SU-DHL-6 (cell line): ENCODE data around the gene BOD1.

Experiments used
- H2AFZ ChIP-seq: fragments of 200-600 bp; sonication (generic); 2 replicates; pipeline ENCODE4 v1.6.1; 2014; ENCODE audit warnings: low read depth, mild to moderate bottlenecking, moderate library complexity, mixed read lengths, antibody characterized with exemption, low read length; ENCODE audit not compliant: severe bottlenecking
- H3F3A ChIP-seq: fragments of 200-600 bp; shearing (Covaris generic); 2 replicates; pipeline ENCODE4 v1.6.0; 2016; ENCODE audit warnings: antibody characterized with exemption, mild to moderate bottlenecking; ENCODE audit not compliant: insufficient read depth
- H3K27ac ChIP-seq: fragments of 200-600 bp; sonication (generic); 2 replicates; pipeline ENCODE4 v1.5.1; 2016; ENCODE audit warnings: low read depth, mild to moderate bottlenecking, low read length, moderate library complexity, mixed read lengths
- H3K27me3 ChIP-seq: fragments of 200-600 bp; sonication (generic), shearing (Covaris generic); 2 replicates; pipeline ENCODE4 v1.6.0; 2014; ENCODE audit warnings: mild to moderate bottlenecking, low read length
- H3K36me3 ChIP-seq: fragments of 200-600 bp; sonication (generic); 2 replicates; pipeline ENCODE4 v1.6.1; 2014; ENCODE audit warnings: mild to moderate bottlenecking, low read length, mixed read lengths
- H3K4me2 ChIP-seq: fragments of 300-600, 200-600 bp; shearing (Covaris generic), sonication (generic); 2 replicates; pipeline ENCODE4 v1.6.0; 2014; ENCODE audit warnings: low read length, low read depth, mild to moderate bottlenecking; ENCODE audit not compliant: poor library complexity, severe bottlenecking
- H3K4me3 ChIP-seq: fragments of 200-600 bp; sonication (generic); 2 replicates; pipeline ENCODE4 v1.5.1; 2014; ENCODE audit warnings: antibody characterized with exemption, low read length, mild to moderate bottlenecking, mixed read lengths; ENCODE audit not compliant: insufficient read depth, poor library complexity, severe bottlenecking
- H3K79me2 ChIP-seq: fragments of 200-600 bp; sonication (generic); 2 replicates; pipeline ENCODE4 v1.6.1; 2014; ENCODE audit warnings: mild to moderate bottlenecking, low read length, moderate library complexity; ENCODE audit not compliant: insufficient read depth
- H3K9ac ChIP-seq: fragments of 200-600 bp; sonication (generic); 2 replicates; pipeline ENCODE4 v1.7.0; 2014; ENCODE audit warnings: mild to moderate bottlenecking, low read length
- H3K9me2 ChIP-seq: fragments of 200-600 bp; sonication (generic); replicated peaks from 2 replicates; pipeline ENCODE4 v1.6.1; 2014; ENCODE audit warnings: low read length; ENCODE audit not compliant: insufficient read depth
- H3K9me3 ChIP-seq: fragments of 200-600 bp; sonication (generic); 2 replicates; pipeline ENCODE4 v1.6.1; 2014; ENCODE audit warnings: low read length, mixed read lengths; ENCODE audit not compliant: insufficient read depth
- H4K20me1 ChIP-seq: fragments of 200-600 bp; sonication (generic); 2 replicates; pipeline ENCODE4 v1.6.1; 2014; ENCODE audit warnings: low read depth, mild to moderate bottlenecking, antibody characterized with exemption, low read length, moderate library complexity, mixed read lengths
- EZH2phosphoT487 ChIP-seq: fragments of 200-600 bp; sonication (generic), shearing (Covaris generic); conservative IDR thresholded peaks from 2 replicates; pipeline ENCODE4 v1.6.1; 2018; ENCODE audit warnings: mild to moderate bottlenecking, antibody characterized with exemption, low read length, moderate library complexity, mixed read lengths
- TF ChIP-seq, protein P1 (sequence below): fragments of 200-600 bp; sonication (generic); IDR thresholded peaks from one replicate; pipeline ENCODE4 v1.5.1; 2017; ENCODE audit warnings: antibody characterized with exemption, mild to moderate bottlenecking, low read length, moderate library complexity; ENCODE audit not compliant: insufficient read depth, poor library complexity, severe bottlenecking

Gene BOD1

DNA sequence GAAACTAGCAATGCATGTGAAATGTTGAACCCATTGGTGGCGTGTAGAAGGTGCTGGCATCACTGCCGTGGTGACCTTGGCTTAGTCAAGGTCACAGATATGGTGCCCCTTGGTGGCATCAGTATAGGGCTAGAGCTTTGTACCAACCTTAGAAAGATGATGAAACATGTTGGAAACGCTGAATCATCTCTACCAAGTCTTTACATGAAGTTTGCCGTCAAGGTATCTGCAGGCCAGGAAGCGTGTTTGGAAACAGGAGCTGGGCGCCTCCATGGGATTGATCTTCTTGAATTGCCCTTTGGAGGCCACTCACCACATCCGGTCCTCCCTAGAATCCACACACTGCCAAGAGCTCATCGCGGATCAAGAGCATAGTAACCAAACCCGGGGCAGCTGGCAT is 16.9 kb upstream of the BOD1 start:
- H3K36me3 ChIP-seq = no peaks in the 10 kb centered on the region
- H3F3A ChIP-seq = no peaks in the 10 kb centered on the region
- no peak overlapping the region for H3K9ac ChIP-seq
- no peaks in the 10 kb centered on the region for H4K20me1 ChIP-seq
- H3K27ac ChIP-seq = no peak overlapping the region
- no peak overlapping the region for H3K4me2 ChIP-seq
- H3K4me3 ChIP-seq = no peak overlapping the region
- TF ChIP-seq, protein P1, sequence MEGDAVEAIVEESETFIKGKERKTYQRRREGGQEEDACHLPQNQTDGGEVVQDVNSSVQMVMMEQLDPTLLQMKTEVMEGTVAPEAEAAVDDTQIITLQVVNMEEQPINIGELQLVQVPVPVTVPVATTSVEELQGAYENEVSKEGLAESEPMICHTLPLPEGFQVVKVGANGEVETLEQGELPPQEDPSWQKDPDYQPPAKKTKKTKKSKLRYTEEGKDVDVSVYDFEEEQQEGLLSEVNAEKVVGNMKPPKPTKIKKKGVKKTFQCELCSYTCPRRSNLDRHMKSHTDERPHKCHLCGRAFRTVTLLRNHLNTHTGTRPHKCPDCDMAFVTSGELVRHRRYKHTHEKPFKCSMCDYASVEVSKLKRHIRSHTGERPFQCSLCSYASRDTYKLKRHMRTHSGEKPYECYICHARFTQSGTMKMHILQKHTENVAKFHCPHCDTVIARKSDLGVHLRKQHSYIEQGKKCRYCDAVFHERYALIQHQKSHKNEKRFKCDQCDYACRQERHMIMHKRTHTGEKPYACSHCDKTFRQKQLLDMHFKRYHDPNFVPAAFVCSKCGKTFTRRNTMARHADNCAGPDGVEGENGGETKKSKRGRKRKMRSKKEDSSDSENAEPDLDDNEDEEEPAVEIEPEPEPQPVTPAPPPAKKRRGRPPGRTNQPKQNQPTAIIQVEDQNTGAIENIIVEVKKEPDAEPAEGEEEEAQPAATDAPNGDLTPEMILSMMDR = no peak
- TF ChIP-seq EZH2phosphoT487 = no peak
- no peaks in the 10 kb centered on the region for H3K27me3 ChIP-seq
- H3K9me3 ChIP-seq = no peaks in the 10 kb centered on the region
- no peaks in the 10 kb centered on the region for H3K79me2 ChIP-seq
- no peaks in the 10 kb centered on the region for H3K9me2 ChIP-seq
- H2AFZ ChIP-seq = no peak overlapping the region

DNA sequence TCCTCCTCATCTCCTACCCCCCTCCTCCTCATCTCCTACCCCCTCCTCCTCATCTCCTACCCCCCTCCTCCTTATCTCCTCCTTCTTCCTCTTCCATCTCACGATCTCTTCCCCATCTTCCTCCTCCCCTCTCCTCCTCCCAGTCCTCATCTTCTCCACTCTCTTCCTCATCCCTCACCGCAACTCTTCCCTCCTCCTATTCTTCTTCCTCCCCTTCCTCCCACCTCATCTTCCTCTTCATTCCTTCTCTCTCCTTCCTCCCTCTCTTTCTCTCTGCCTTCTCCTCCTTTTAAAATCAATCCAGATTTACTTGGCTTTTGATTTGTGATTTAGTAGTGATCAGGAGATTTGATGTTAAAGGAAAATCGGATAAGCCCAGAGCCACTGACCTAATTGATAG is 15.0 kb upstream of the BOD1 start:
- Histone ChIP-seq H3K4me3 (no peak overlapping the region), H3K27me3 (no peaks in the 10 kb centered on the region), H3K9ac (no peak overlapping the region), H3K9me3 (no peaks in the 10 kb centered on the region), H3K9me2 (no peaks in the 10 kb centered on the region), H4K20me1 (no peaks in the 10 kb centered on the region), H3K4me2 (no peak overlapping the region), H3K27ac (no peak overlapping the region), H3K36me3 (no peaks in the 10 kb centered on the region), H3F3A (no peaks in the 10 kb centered on the region), H3K79me2 (no peaks in the 10 kb centered on the region), H2AFZ (no peak overlapping the region)
- no peak for TF ChIP-seq EZH2phosphoT487
- TF ChIP-seq, protein P1 = no peak

DNA sequence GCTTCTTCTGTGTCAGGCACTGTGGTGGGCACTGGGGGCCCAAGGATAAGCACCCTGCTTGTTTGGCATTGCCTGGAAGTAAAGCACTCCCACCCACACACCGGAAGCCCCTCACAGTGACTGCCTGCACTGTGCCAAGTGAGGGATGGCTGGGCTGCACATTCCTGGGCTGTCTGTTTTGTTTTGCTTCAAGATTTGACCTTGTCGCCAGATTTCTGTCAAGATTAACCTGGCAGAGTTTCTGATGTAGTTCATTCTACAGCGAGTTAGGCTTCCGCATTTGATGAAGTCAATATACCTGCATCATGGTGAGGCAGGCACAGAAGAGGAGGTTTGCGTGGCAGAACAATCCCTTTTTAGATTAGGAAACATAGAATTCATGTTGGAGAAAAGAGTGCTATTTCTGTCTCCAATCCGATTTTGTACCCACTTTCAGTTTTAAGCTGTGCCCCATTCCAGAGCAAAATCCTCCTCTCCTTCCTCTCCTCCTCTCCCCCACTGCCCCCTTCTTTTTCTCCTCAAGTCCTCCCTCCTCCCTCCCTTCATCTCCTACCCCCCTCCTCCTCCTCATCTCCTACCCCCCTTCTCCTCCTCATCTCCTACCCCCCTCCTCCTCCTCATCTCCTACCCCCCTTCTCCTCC is 14.4 kb upstream of the BOD1 start:
- no peaks in the 10 kb centered on the region for H3K9me2 ChIP-seq
- H3F3A ChIP-seq = no peaks in the 10 kb centered on the region
- no peak overlapping the region for H3K4me2 ChIP-seq
- H3K27me3 ChIP-seq = no peaks in the 10 kb centered on the region
- no peaks in the 10 kb centered on the region for H3K9me3 ChIP-seq
- no peaks in the 10 kb centered on the region for H3K36me3 ChIP-seq
- no peak overlapping the region for H3K27ac ChIP-seq
- no peaks in the 10 kb centered on the region for H4K20me1 ChIP-seq
- TF ChIP-seq EZH2phosphoT487 = no peak
- TF ChIP-seq, protein P1 = no peak
- no peak overlapping the region for H2AFZ ChIP-seq
- no peak overlapping the region for H3K4me3 ChIP-seq
- no peak overlapping the region for H3K9ac ChIP-seq
- H3K79me2 ChIP-seq = no peaks in the 10 kb centered on the region
